Measurements from ENCODE around the gene SLX9.

GRCh38 chr21:44948426-44949120, 8.7 kb downstream of the SLX9 start:
- no peak for TF ChIP-seq POLR2A (IDR thresholded peaks at IDR 0.05; ENCODE audit: low read length)
- TF ChIP-seq GATA1 (IDR thresholded peaks at IDR 0.05; ENCODE audit: low read depth, low read length): no peak

Data from erythroblast (primary cell).